Activated T-cell treated with anti-CD3 and anti-CD28 coated beads for 1 hour (primary cell): ENCODE results near the gene YAP1.
"Not testable (repeated sequence)": the region's sequence is repeated elsewhere in the genome, so short reads cannot be mapped to it uniquely, and the experiment has no call there.

Source experiments
- DNase-seq: peaks from one replicate; pipeline ENCODE4 v3.0.0-alpha.2; 2020; ENCODE audit warnings: low read depth

Gene YAP1

GRCh38 chr11:102200325-102200724, 90.1 kb downstream of the YAP1 start:
- DNase-seq, result not testable (repeated sequence)

- DNase-seq, result no peak
Observed at GRCh38 chr11:102201776-102202175, 91.5 kb downstream of the YAP1 start.

- no peak for DNase-seq
Observed at GRCh38 chr11:102202972-102203371, 92.7 kb downstream of the YAP1 start.

GRCh38 chr11:102204174-102204573, 93.9 kb downstream of the YAP1 start:
- DNase-seq, result no peak

GRCh38 chr11:102205805-102206204, 95.6 kb downstream of the YAP1 start:
- no peak for DNase-seq

GRCh38 chr11:102208835-102209234, 98.6 kb downstream of the YAP1 start:
- DNase-seq, result no peak

- no peak for DNase-seq
Observed at GRCh38 chr11:102214623-102215022, 104.4 kb downstream of the YAP1 start.

GRCh38 chr11:102216433-102217075, 106.3 kb downstream of the YAP1 start:
- no peak for DNase-seq

- no peak for DNase-seq
Observed at GRCh38 chr11:102220728-102221467, 110.7 kb downstream of the YAP1 start.

- no peak for DNase-seq
Observed at GRCh38 chr11:102223859-102224258, 113.6 kb downstream of the YAP1 start.

- no peak for DNase-seq
Observed at GRCh38 chr11:102225689-102226568, 115.7 kb downstream of the YAP1 start.

GRCh38 chr11:102226702-102227490, 116.6 kb downstream of the YAP1 start:
- DNase-seq, result no peak

- no peak for DNase-seq
Observed at GRCh38 chr11:102229510-102230123, 119.4 kb downstream of the YAP1 start.

GRCh38 chr11:102230186-102230585, 119.9 kb downstream of the YAP1 start:
- DNase-seq, result no peak

- DNase-seq, result no peak
Observed at GRCh38 chr11:102230911-102231310, 120.7 kb downstream of the YAP1 start.

GRCh38 chr11:102234779-102235439, 124.7 kb downstream of the YAP1 start:
- DNase-seq, result no peak

- DNase-seq, result no peak
Observed at GRCh38 chr11:102237096-102237735, 127.0 kb downstream of the YAP1 start.

- DNase-seq, result no peak
Observed at GRCh38 chr11:102238391-102238821, 128.2 kb downstream of the YAP1 start.

GRCh38 chr11:102239448-102239847, 129.2 kb downstream of the YAP1 start:
- no peak for DNase-seq

- DNase-seq, result no peak
Observed at GRCh38 chr11:102239911-102240310, 129.7 kb downstream of the YAP1 start.
